Mesothelial cell of epicardium (in vitro differentiated cells): ENCODE measurements around the gene TNS1. TPM values are rescaled to one million over a fixed set of nuclear protein-coding genes. Genes with fewer than 3 reads are reported as not detected.
A peak's percentile ranks its signal among the peaks of the same experiment; 100 is the strongest.

Experiments
- DNase-seq, 2 experiments: peaks; one replicate each; pipeline ENCODE4 v3.0.0; 2021; ENCODE audit warnings: low spot score in 2 of 2; ENCODE audit not compliant: unreplicated experiment in 2 of 2
- H3K27ac Mint-ChIP-seq: 2 replicates; pipeline ENCODE4 v1.8.0; 2021; ENCODE audit warnings: mixed read lengths
- H3K27me3 Mint-ChIP-seq: 2 replicates; pipeline ENCODE4 v1.8.0; 2021; ENCODE audit warnings: low read depth, mixed read lengths
- H3K36me3 Mint-ChIP-seq: 2 replicates; pipeline ENCODE4 v1.8.0; 2021; ENCODE audit warnings: mixed read lengths
- H3K4me1 Mint-ChIP-seq: 2 replicates; pipeline ENCODE4 v1.8.0; 2021; ENCODE audit warnings: mixed read lengths
- H3K4me3 Mint-ChIP-seq: 2 replicates; pipeline ENCODE4 v1.8.0; 2021; ENCODE audit warnings: mild to moderate bottlenecking, moderate library complexity, mixed read lengths
- H3K9me3 Mint-ChIP-seq: 2 replicates; pipeline ENCODE4 v1.8.0; 2021; ENCODE audit warnings: mixed read lengths
- CTCF ChIP-seq: fragments of 200-600 bp; sonication (generic); IDR thresholded peaks from one replicate; pipeline ENCODE4 v1.5.0; 2021; ENCODE audit warnings: antibody characterized with exemption; ENCODE audit not compliant: unreplicated experiment
- total RNA-seq: library from RNA; stranded (reverse); gene quantifications from 3 replicates; pipeline ENCODE4 v1.2.1, GENCODE V29; 2021

TNS1 gene
- total RNA-seq, 1 donor from 2014 or later = 130 TPM

- H3K4me1 Mint-ChIP-seq = peaks cover 27% of the 10 kb centered on the region
- no peak overlapping the region for H3K4me3 Mint-ChIP-seq
- no peaks in the 10 kb centered on the region for H3K27me3 Mint-ChIP-seq
- DNase-seq = no peak
- TF ChIP-seq CTCF = no peak
- no peaks in the 10 kb centered on the region for H3K9me3 Mint-ChIP-seq
- peak overlapping the region; percentile 20 for H3K27ac Mint-ChIP-seq
- peaks cover 30% of the 10 kb centered on the region for H3K36me3 Mint-ChIP-seq
Measured at GRCh38 chr2:217851191-217852020, 151.4 kb downstream of the TNS1 start.

GRCh38 chr2:217849154-217849975 lies 153.4 kb downstream of the TNS1 start:
- H3K27me3 Mint-ChIP-seq = no peaks in the 10 kb centered on the region
- H3K27ac Mint-ChIP-seq = peak overlapping the region; percentile 30
- no peak for DNase-seq
- TF ChIP-seq CTCF = no peak
- H3K4me3 Mint-ChIP-seq = no peak overlapping the region
- peaks cover 23% of the 10 kb centered on the region for H3K36me3 Mint-ChIP-seq
- peaks cover 27% of the 10 kb centered on the region for H3K4me1 Mint-ChIP-seq
- no peaks in the 10 kb centered on the region for H3K9me3 Mint-ChIP-seq

GRCh38 chr2:217848351-217848957 lies 154.3 kb downstream of the TNS1 start:
- Mint-ChIP-seq H3K27me3 (no peaks in the 10 kb centered on the region), H3K4me3 (no peak overlapping the region), H3K9me3 (no peaks in the 10 kb centered on the region), H3K27ac (no peak overlapping the region), H3K36me3 (peaks cover 21% of the 10 kb centered on the region), H3K4me1 (peaks cover 23% of the 10 kb centered on the region)
- TF ChIP-seq CTCF = no peak
- no peak for DNase-seq

GRCh38 chr2:217847552-217848350 lies 155.0 kb downstream of the TNS1 start:
- H3K4me3 Mint-ChIP-seq = no peak overlapping the region

More at GRCh38 chr2:217847552-217848350, 155.0 kb downstream of the TNS1 start:
- Mint-ChIP-seq H3K9me3 (no peaks in the 10 kb centered on the region), H3K27me3 (no peaks in the 10 kb centered on the region), H3K36me3 (peaks cover 21% of the 10 kb centered on the region), H3K27ac (no peak overlapping the region), H3K4me1 (peaks cover 23% of the 10 kb centered on the region)
- no peak for DNase-seq
- TF ChIP-seq CTCF = no peak
